ENCODE measurements around the gene IMMP2L. TPM values are rescaled to one million over a fixed set of nuclear protein-coding genes. Genes with fewer than 3 reads are reported as not detected.
A peak's percentile ranks its signal among the peaks of the same experiment; 100 is the strongest.

IMMP2L gene
- total RNA-seq, 6 experiments from 2014 or later, result 14.2 to 25.3 (median 19.7) TPM

GRCh38 chr7:111226800-111227199 lies 335.5 kb downstream of the IMMP2L start:
- no peaks in the 10 kb centered on the region for H3K9me3 ChIP-seq
- no peaks in the 10 kb centered on the region for H3K36me3 ChIP-seq
- H3K4me1 ChIP-seq, result no peaks in the 10 kb centered on the region
- no peak for ATAC-seq
- no peak for DNase-seq
- H3K27me3 ChIP-seq, result no peaks in the 10 kb centered on the region
- intact Hi-C loops (cut with DNase I), result no loop called here
- no peak overlapping the region for H3K4me3 ChIP-seq
- H3K27ac ChIP-seq, result no peak overlapping the region
- 51% methylated on average over 2 of the region's 2 CpGs for WGBS (ENCODE audit: insufficient coverage, low coverage, low lambda C conversion rate, missing lambda C conversion rate)
- TF ChIP-seq POLR2A (IDR thresholded peaks at IDR 0.05), result no peak

GRCh38 chr7:111224354-111225231 lies 337.7 kb downstream of the IMMP2L start:
- Histone ChIP-seq H3K9me3 (no peaks in the 10 kb centered on the region), H3K27ac (no peak overlapping the region), H3K4me3 (no peak overlapping the region), H3K4me1 (no peaks in the 10 kb centered on the region), H3K27me3 (no peaks in the 10 kb centered on the region), H3K36me3 (no peaks in the 10 kb centered on the region)
- intact Hi-C loops (cut with DNase I), result no loop called here
- DNase-seq (no peak), ATAC-seq (no peak)
- TF ChIP-seq, protein P1, sequence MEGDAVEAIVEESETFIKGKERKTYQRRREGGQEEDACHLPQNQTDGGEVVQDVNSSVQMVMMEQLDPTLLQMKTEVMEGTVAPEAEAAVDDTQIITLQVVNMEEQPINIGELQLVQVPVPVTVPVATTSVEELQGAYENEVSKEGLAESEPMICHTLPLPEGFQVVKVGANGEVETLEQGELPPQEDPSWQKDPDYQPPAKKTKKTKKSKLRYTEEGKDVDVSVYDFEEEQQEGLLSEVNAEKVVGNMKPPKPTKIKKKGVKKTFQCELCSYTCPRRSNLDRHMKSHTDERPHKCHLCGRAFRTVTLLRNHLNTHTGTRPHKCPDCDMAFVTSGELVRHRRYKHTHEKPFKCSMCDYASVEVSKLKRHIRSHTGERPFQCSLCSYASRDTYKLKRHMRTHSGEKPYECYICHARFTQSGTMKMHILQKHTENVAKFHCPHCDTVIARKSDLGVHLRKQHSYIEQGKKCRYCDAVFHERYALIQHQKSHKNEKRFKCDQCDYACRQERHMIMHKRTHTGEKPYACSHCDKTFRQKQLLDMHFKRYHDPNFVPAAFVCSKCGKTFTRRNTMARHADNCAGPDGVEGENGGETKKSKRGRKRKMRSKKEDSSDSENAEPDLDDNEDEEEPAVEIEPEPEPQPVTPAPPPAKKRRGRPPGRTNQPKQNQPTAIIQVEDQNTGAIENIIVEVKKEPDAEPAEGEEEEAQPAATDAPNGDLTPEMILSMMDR (IDR thresholded peaks at IDR 0.05), result no peak
- 51% methylated on average over 2 of the region's 2 CpGs for WGBS (ENCODE audit: insufficient coverage, low coverage, low lambda C conversion rate, missing lambda C conversion rate)

DNA sequence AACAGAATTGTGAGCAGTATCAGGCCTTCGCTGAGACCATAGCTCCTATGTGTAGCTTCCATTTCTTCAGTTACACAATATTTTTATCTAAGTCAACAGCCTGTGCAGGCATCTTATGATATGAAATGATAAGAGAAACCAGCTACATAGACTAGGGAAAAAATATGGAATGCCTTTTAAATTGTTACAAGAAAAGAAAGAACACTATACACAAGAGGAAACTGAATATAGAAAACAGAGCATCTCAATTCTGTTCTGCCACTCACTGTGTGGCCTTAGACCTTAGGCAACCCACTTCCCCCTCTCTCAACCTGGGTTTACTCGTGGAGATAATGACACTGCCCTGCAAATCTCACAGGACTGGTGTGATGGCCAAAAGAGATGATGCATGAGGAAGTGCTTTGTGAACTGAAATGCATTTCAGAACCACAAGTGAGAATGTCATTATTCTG lies 338.5 kb downstream of the IMMP2L start:
- ATAC-seq, result no peak
- Histone ChIP-seq H3K9me3 (no peaks in the 10 kb centered on the region), H3K27ac (no peak overlapping the region), H3K27me3 (no peaks in the 10 kb centered on the region), H3K36me3 (no peaks in the 10 kb centered on the region), H3K4me1 (no peaks in the 10 kb centered on the region), H3K4me3 (no peak overlapping the region)
- intact Hi-C loops (cut with DNase I), result no loop called here
- 53% methylated on average over 2 of the region's 2 CpGs for WGBS (ENCODE audit: insufficient coverage, low coverage, low lambda C conversion rate, missing lambda C conversion rate)
- no peak for TF ChIP-seq POLR2A (IDR thresholded peaks at IDR 0.05)
- TF ChIP-seq, protein P1 (IDR thresholded peaks at IDR 0.05), result no peak
- DNase-seq, result no peak

DNA sequence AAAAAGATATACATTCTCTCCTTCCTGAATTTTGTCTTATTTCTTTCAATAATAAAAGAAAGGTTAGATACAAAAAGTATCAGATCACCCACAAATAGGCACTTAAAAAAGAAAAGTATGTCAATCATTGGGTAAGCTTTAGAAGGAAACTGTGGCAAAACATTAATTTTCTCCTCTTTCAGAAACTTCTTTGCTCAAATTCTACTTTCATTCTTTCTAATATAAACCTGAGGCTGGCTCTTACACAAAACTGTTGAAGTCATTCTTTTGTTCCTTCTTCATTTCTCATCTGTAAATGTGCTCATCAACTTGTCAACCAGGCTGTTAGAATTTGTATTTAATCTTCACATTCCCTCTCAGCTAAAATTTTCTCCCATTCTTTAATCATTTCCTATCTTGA lies 346.7 kb downstream of the IMMP2L start:
- no peak for ATAC-seq
- TF ChIP-seq, protein P1 (IDR thresholded peaks at IDR 0.05), result no peak
- no peak for TF ChIP-seq POLR2A (IDR thresholded peaks at IDR 0.05)

DNA sequence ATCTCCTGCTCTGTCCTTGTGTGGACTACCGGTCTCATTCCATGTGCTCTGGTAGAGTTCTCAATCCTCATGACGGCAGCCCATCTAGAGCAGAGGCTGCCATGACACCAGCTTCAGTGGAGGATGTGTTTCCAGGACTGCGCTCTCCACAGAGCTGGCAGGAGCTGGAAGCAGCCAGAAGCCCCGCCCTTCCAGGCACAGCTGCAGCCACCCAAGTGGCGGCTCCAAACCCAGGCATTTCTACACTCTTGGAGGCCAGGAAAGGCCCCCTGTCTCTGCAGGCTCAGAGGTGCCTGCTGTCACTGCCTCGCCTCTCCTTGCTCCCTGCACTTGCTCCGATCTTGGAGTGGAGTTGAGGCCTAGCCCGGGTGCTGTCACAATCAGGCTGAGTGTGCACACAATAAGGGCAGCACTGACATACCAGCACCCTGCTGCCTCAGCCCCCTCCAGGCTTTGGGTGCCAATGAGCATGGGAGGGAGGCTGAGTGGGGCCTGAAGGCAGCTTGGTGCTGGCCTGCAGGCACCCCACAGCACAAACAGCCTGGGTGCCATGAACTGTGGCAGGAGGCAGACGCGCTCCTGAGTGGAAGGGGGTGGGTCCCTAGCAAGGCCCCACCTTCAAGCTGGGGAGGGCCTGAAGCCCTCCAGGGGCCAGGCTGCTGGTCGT lies 349.3 kb downstream of the IMMP2L start:
- intact Hi-C loops (cut with DNase I), result no loop called here
- no peaks in the 10 kb centered on the region for H3K27me3 ChIP-seq
- no peak overlapping the region for H3K4me3 ChIP-seq
- no peaks in the 10 kb centered on the region for H3K36me3 ChIP-seq
- no peak for TF ChIP-seq POLR2A (IDR thresholded peaks at IDR 0.05)
- TF ChIP-seq, protein P1 (IDR thresholded peaks at IDR 0.05), result no peak
- no peak overlapping the region for H3K27ac ChIP-seq
- 96% methylated on average over 4 of the region's 11 CpGs for WGBS (ENCODE audit: insufficient coverage, low coverage, low lambda C conversion rate, missing lambda C conversion rate)
- H3K9me3 ChIP-seq, result no peaks in the 10 kb centered on the region
- H3K4me1 ChIP-seq, result no peaks in the 10 kb centered on the region
- DNase-seq (no peak), ATAC-seq (peak in 1 of 4 donors; percentile 26)

More for the DNA sequence above, 346.7 kb downstream of the IMMP2L start:
- Histone ChIP-seq H3K27me3 (no peaks in the 10 kb centered on the region), H3K36me3 (no peaks in the 10 kb centered on the region), H3K9me3 (no peaks in the 10 kb centered on the region), H3K4me3 (no peak overlapping the region), H3K4me1 (no peaks in the 10 kb centered on the region), H3K27ac (no peak overlapping the region)
- intact Hi-C loops (cut with DNase I), result no loop called here
- no peak for DNase-seq

Data from right lobe of liver (tissue), 6 donors.